HG03108 (cell line): Measurements from ENCODE around the gene LCE1B.

ENCODE experiments used
- ATAC-seq: cut with Tn5 transposase; IDR thresholded peaks from one replicate; pipeline ENCODE4 v1.9.1; 2021; ENCODE audit warnings: moderate library complexity; ENCODE audit not compliant: unreplicated experiment

The LCE1B gene

GRCh38 chr1:152860129-152860528 lies 48.4 kb downstream of the LCE1B start:
- no peak for ATAC-seq

- no peak for ATAC-seq
These were observed 49.6 kb downstream of the LCE1B start for GRCh38 chr1:152861374-152861773.
